C4-2B (cell line): Measurements from ENCODE around the gene CRELD1.
A peak's percentile ranks its signal among the peaks of the same experiment; 100 is the strongest.
"Not testable (repeated sequence)": the region's sequence is repeated elsewhere in the genome, so short reads cannot be mapped to it uniquely, and the experiment has no call there.

ENCODE experiments used
- H3K27ac ChIP-seq: fragments of 450-650 bp; 2 replicates; pipeline ENCODE4 v1.5.1; 2017
- ZFX ChIP-seq: fragments of 450-650 bp; IDR thresholded peaks from 2 replicates; pipeline ENCODE4 v1.6.1; 2017
- TF ChIP-seq, protein P1 (sequence below): fragments of 450-650 bp; conservative IDR thresholded peaks from 2 replicates; pipeline ENCODE4 v1.5.1; 2017; ENCODE audit warnings: mild to moderate bottlenecking

CRELD1 gene

DNA sequence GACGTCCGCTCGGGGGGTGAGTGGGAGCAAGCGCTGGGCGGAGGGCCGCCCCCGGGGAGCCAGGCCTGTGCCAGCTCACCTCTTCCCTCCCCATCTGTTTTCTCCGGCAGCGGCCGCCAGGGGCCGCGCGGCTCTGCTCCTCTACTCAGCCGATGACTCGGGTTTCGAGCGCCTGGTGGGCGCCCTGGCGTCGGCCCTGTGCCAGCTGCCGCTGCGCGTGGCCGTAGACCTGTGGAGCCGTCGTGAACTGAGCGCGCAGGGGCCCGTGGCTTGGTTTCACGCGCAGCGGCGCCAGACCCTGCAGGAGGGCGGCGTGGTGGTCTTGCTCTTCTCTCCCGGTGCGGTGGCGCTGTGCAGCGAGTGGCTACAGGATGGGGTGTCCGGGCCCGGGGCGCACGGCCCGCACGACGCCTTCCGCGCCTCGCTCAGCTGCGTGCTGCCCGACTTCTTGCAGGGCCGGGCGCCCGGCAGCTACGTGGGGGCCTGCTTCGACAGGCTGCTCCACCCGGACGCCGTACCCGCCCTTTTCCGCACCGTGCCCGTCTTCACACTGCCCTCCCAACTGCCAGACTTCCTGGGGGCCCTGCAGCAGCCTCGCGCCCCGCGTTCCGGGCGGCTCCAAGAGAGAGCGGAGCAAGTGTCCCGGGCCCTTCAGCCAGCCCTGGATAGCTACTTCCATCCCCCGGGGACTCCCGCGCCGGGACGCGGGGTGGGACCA is 632 bp upstream of the CRELD1 start:
- peak overlapping the region; percentile 82 for H3K27ac ChIP-seq
- peak; percentile 41; the same call in 1 of the 2 replicates for TF ChIP-seq ZFX
- TF ChIP-seq, protein P1, sequence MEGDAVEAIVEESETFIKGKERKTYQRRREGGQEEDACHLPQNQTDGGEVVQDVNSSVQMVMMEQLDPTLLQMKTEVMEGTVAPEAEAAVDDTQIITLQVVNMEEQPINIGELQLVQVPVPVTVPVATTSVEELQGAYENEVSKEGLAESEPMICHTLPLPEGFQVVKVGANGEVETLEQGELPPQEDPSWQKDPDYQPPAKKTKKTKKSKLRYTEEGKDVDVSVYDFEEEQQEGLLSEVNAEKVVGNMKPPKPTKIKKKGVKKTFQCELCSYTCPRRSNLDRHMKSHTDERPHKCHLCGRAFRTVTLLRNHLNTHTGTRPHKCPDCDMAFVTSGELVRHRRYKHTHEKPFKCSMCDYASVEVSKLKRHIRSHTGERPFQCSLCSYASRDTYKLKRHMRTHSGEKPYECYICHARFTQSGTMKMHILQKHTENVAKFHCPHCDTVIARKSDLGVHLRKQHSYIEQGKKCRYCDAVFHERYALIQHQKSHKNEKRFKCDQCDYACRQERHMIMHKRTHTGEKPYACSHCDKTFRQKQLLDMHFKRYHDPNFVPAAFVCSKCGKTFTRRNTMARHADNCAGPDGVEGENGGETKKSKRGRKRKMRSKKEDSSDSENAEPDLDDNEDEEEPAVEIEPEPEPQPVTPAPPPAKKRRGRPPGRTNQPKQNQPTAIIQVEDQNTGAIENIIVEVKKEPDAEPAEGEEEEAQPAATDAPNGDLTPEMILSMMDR = peak; percentile 89

DNA sequence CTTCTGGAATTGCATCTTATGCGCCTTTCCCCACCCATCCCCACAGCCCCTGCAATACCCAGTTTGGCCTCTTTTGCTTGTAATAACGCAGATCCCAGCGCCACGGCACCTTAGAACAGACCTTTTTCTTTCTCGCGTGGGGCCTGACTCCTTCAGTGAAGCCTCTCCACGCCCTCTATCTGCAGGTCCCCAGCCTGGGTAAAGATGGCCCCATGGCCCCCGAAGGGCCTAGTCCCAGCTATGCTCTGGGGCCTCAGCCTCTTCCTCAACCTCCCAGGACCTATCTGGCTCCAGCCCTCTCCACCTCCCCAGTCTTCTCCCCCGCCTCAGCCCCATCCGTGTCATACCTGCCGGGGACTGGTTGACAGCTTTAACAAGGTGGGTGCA is 594 bp downstream of the CRELD1 start:
- TF ChIP-seq, protein P1 = peak; percentile 12; the same call in 1 of the 2 replicates
- TF ChIP-seq ZFX = no peak
- H3K27ac ChIP-seq = peak overlapping the region; percentile 82

DNA sequence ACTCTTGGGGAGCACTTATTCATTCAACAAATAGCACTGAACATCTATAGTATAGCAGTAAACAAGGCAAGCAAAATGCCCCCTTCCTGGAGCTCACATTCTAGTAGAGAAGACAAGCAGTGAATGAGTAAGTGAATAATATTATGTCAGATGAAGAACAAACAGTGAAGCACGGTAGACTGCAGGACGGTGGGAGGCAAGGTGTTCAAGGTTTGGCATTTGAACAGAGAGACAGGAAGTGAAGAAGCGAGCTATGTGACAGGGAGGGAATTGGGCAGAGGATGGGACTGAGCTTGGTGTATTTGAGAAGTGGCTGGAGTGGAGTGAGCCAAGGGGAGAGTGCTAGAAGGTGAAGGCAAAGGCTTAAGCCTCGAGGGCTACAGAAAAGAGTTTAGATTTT is 1.4 kb downstream of the CRELD1 start:
- no peak for TF ChIP-seq ZFX
- no peak overlapping the region for H3K27ac ChIP-seq

DNA sequence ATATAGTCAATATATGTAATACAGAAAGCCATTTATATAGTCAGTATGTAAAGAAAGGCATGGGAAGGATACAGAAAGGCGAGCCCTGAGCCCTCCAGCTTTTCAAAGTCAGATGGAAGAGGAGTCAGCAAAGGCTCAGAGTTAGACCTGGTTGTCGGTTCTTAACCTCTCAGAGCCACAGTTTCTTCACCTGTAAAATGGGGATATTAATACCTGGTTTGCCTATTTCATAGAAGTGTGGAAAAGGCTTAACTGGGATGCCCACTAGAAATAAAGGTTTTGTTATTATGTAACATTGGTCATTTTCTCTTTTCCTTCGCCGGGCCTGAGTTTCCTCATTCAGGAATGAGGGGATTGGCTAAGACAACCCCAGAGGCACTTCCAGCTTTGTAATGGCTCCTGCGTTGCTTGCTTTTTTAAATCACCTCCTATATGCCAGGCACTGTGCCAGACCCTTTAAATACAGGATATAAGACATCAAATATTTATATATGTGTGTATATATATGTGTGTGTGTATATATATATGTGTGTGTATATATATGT is 2.4 kb downstream of the CRELD1 start:
- TF ChIP-seq, protein P1 = no peak
- no peak for TF ChIP-seq ZFX
- H3K27ac ChIP-seq = no peak overlapping the region

DNA sequence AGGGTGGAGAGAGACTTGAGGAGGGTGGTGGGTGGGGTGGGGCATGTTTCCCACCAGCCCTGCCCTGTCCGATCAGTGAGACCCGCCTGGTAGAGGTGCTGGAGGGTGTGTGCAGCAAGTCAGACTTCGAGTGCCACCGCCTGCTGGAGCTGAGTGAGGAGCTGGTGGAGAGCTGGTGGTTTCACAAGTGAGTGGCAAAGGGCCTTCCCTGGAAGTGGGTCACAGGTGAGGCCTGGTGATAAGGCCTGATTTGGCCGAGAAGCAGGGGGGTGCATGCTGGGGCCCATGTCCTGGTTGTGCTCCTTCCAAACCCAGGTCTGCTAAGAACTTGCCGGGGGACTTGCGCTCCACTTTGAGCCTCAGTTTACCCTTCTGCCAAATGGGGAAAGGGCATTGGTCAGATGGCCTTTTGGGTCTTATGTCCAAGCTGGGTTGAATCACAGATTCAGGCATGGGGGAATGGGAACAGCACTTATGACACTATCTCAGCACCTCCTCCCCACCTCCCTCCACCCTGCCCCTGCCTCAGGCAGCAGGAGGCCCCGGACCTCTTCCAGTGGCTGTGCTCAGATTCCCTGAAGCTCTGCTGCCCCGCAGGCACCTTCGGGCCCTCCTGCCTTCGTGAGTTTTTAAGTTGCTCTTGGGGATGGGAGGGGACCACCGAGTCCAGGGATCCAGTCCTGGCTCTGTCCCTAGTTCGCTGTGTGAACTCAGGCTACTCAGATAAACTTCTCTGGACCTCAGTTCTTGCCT is 4.0 kb downstream of the CRELD1 start:
- TF ChIP-seq, protein P1 = no peak
- no peak for TF ChIP-seq ZFX
- H3K27ac ChIP-seq = no peak overlapping the region

DNA sequence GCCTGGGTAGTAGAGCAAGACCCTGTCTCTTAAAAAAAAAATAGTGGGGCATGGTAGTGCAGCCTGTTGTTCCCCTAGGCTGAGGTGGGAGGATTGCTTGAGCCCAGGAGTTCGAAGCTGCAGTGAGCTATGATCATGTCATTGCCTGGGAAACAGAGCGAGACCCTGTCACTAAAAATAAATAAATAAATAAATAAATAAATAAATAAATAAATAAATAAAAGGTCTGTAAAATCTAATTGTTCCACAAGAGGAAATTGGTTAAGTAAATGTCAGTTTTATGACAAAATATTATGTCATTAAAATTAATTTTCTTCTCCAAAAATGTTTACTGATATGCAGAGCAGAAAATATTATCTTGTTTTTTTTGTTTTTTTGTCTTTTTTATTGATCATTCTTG is 5.3 kb downstream of the CRELD1 start:
- H3K27ac ChIP-seq = no peak overlapping the region
- TF ChIP-seq ZFX = no peak
- TF ChIP-seq, protein P1 = no peak

DNA sequence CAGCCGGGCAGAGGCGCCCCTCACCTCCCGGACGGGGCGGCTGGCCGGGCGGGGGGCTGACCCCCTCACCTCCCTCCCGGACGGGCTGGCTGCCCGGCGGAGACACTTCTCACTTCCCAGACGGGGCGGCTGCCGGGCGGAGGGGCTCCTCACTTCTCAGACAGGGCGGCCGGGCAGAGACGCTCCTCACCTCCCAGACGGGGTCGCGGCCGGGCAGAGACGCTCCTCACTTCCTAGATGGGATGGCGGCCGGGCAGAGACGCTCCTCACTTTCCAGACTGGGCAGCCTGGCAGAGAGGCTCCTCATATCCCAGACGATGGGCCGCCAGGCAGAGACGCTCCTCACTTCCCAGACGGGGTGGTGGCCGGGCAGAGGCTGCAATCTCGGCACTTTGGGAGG is 6.3 kb downstream of the CRELD1 start:
- H3K27ac ChIP-seq = not testable (repeated sequence)

DNA sequence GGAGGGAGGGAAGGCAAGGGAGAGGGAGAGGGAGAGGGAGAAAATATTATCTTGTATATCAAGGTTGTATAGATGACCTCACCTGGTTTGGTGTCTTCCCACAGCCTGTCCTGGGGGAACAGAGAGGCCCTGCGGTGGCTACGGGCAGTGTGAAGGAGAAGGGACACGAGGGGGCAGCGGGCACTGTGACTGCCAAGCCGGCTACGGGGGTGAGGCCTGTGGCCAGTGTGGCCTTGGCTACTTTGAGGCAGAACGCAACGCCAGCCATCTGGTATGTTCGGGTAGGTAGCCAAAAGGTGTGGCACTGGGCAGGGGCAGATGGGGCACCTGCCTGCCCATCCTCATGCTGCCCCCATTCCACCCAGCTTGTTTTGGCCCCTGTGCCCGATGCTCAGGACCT is 7.1 kb downstream of the CRELD1 start:
- no peak for TF ChIP-seq ZFX
- TF ChIP-seq, protein P1 = no peak
- H3K27ac ChIP-seq = no peak overlapping the region
